ENCODE data around the gene KIRREL2. TPM values are rescaled to one million over a fixed set of nuclear protein-coding genes. Genes with fewer than 3 reads are reported as not detected.

Gene KIRREL2
- total RNA-seq, 2 experiments from 2014 or later: 1.4 to 2.2 TPM

GRCh38 chr19:35811317-35812219 lies 45.1 kb upstream of the KIRREL2 start:
- no peaks in the 10 kb centered on the region for H3K4me1 ChIP-seq (ENCODE audit: insufficient read depth, low read length, poor library complexity, severe bottlenecking)
- no peak overlapping the region for H3K27ac ChIP-seq (ENCODE audit: low read depth, low read length, poor library complexity, severe bottlenecking)
- DNase-seq (ENCODE audit: low spot score): no peak
- H3K4me3 ChIP-seq (ENCODE audit: low read depth, low read length, poor library complexity, severe bottlenecking): no peak overlapping the region
- TF ChIP-seq CTCF (conservative IDR thresholded peaks at IDR 0.05; ENCODE audit: low read length) (no peak), EZH2phosphoT487 (IDR thresholded peaks at IDR 0.05; ENCODE audit: borderline replicate concordance, low read depth, low read length) (no peak)
- no peaks in the 10 kb centered on the region for H3K36me3 ChIP-seq (ENCODE audit: insufficient read depth, low read length)
- ChIA-PET POLR2A (no interaction called here), CTCF (ENCODE audit: unreplicated experiment) (no interaction called here)
- no peaks in the 10 kb centered on the region for H3K79me2 ChIP-seq (ENCODE audit: insufficient read depth, low read depth, low read length)
- H3K9me3 ChIP-seq (ENCODE audit: low read length): no peaks in the 10 kb centered on the region
- no peaks in the 10 kb centered on the region for H3K9me2 ChIP-seq (ENCODE audit: insufficient read depth, low read length)
- H2AFZ ChIP-seq (ENCODE audit: low read length): no peak overlapping the region
- no peak overlapping the region for H3K4me2 ChIP-seq (ENCODE audit: low read length)
- no peaks in the 10 kb centered on the region for H4K20me1 ChIP-seq (ENCODE audit: insufficient read depth, low read length)
- BruUV-seq (replicated peaks): no TSS peak
- intact Hi-C loops (cut with micrococcal nuclease; ENCODE audit: unreplicated experiment): no loop called here

- H3K4me3 ChIP-seq (ENCODE audit: low read depth, low read length, poor library complexity, severe bottlenecking): no peak within 1 kb of the TSS
- H3K36me3 ChIP-seq (ENCODE audit: insufficient read depth, low read length): no peaks in the 10 kb centered on the region
- POLR2A ChIA-PET: no interaction called here
- no peak within 1 kb of the TSS for H2AFZ ChIP-seq (ENCODE audit: low read length)
- H3K79me2 ChIP-seq (ENCODE audit: insufficient read depth, low read depth, low read length): no peaks in the 10 kb centered on the region
- H3K4me1 ChIP-seq (ENCODE audit: insufficient read depth, low read length, poor library complexity, severe bottlenecking): no peaks in the 10 kb centered on the region
- no peak for DNase-seq (ENCODE audit: low spot score)
- no peaks in the 10 kb centered on the region for H4K20me1 ChIP-seq (ENCODE audit: insufficient read depth, low read length)
- no TSS peak for BruUV-seq (replicated peaks)
- CTCF ChIA-PET (ENCODE audit: unreplicated experiment): no interaction called here
- no peaks in the 10 kb centered on the region for H3K9me2 ChIP-seq (ENCODE audit: insufficient read depth, low read length)
- no peaks in the 10 kb centered on the region for H3K9me3 ChIP-seq (ENCODE audit: low read length)
- no peak within 1 kb of the TSS for H3K27ac ChIP-seq (ENCODE audit: low read depth, low read length, poor library complexity, severe bottlenecking)
- no peak within 1 kb of the TSS for H3K4me2 ChIP-seq (ENCODE audit: low read length)
- intact Hi-C loops (cut with micrococcal nuclease; ENCODE audit: unreplicated experiment): no loop called here
- TF ChIP-seq CTCF (conservative IDR thresholded peaks at IDR 0.05; ENCODE audit: low read length): 0 out of 2 replicates have a peak, but pooled peaks have one; percentile 23
- no peak for TF ChIP-seq EZH2phosphoT487 (IDR thresholded peaks at IDR 0.05; ENCODE audit: borderline replicate concordance, low read depth, low read length)
These were observed 44.3 kb upstream of the KIRREL2 start, which contains the start of gene PRODH2 for GRCh38 chr19:35812220-35813042. Gene PRODH2 (minus strand): TSS chr19:35812845. CDS start chr19:35812805, 40 bp downstream.

Measured in OCI-LY7 (cell line).